Caco-2 (cell line): ENCODE data around the gene DNAJB14. TPM values are rescaled to one million over a fixed set of nuclear protein-coding genes. Genes with fewer than 3 reads are reported as not detected.

Experiments
- BruUV-seq: library from RNA; stranded (reverse); fragments of 400-500 nt; replicated peaks from 2 replicates; lab custom pipeline; 2021; lab: Mats Ljungman, UMichigan
- CTCF ChIA-PET: fragments of 300-600 bp; sonication (Branson Sonifier 250); formaldehyde crosslinking; loops from one replicate; lab custom pipeline; 2022; ENCODE audit warnings: antibody characterized with exemption; lab: Charles Lee
- POLR2A ChIA-PET: fragments of 300-600 bp; sonication (Branson Sonifier 250); formaldehyde crosslinking; loops from one replicate; lab custom pipeline; 2022; ENCODE audit warnings: antibody characterized with exemption; lab: Charles Lee
- DNase-seq, 2 experiments: peaks; one replicate each; pipeline versions ENCODE4 v3.0.0 to v3.0.0-alpha.2; 2020 to 2022
- H3K27me3 ChIP-seq: replicated peaks from 2 replicates; pipeline ENCODE4 v1.6.0; 2011; ENCODE audit warnings: low read length; ENCODE audit not compliant: control insufficient read depth, insufficient read depth
- H3K36me3 ChIP-seq: 2 replicates; pipeline ENCODE4 v1.5.1; 2011; ENCODE audit warnings: low read length; ENCODE audit not compliant: control insufficient read depth, insufficient read depth
- H3K4me1 ChIP-seq: fragments of 250-450 bp; sonication (Bioruptor Pico); 2 replicates; pipeline ENCODE4 v1.5.1; 2020; ENCODE audit warnings: mild to moderate bottlenecking
- H3K4me3 ChIP-seq: 2 replicates; pipeline ENCODE4 v1.5.1; 2011; ENCODE audit warnings: low read depth, mild to moderate bottlenecking, control low read depth, low read length
- H3K9me3 ChIP-seq: fragments of 250-450 bp; sonication (Bioruptor Pico); 2 replicates; pipeline ENCODE4 v1.5.1; 2020; ENCODE audit warnings: mild to moderate bottlenecking, moderate library complexity
- H3K27ac Mint-ChIP-seq: one replicate; pipeline ENCODE4 v1.8.0; 2022; ENCODE audit warnings: mixed read lengths; ENCODE audit not compliant: unreplicated experiment
- H3K27me3 Mint-ChIP-seq: one replicate; pipeline ENCODE4 v1.8.0; 2022; ENCODE audit warnings: mixed read lengths; ENCODE audit not compliant: insufficient read depth, unreplicated experiment
- H3K36me3 Mint-ChIP-seq: one replicate; pipeline ENCODE4 v1.8.0; 2022; ENCODE audit warnings: mild to moderate bottlenecking, mixed read lengths; ENCODE audit not compliant: insufficient read depth, unreplicated experiment
- H3K4me1 Mint-ChIP-seq: one replicate; pipeline ENCODE4 v1.8.0; 2022; ENCODE audit warnings: low read depth, mixed read lengths; ENCODE audit not compliant: unreplicated experiment
- H3K4me3 Mint-ChIP-seq: one replicate; pipeline ENCODE4 v1.8.0; 2022; ENCODE audit warnings: mild to moderate bottlenecking, moderate library complexity, mixed read lengths; ENCODE audit not compliant: unreplicated experiment
- H3K9me3 Mint-ChIP-seq: one replicate; pipeline ENCODE4 v1.8.0; 2022; ENCODE audit warnings: mixed read lengths; ENCODE audit not compliant: unreplicated experiment
- CTCF ChIP-seq, 2 experiments: fragments of 200-600 bp in 1 of 2; IDR thresholded peaks; 1 replicate in 1 of 2; 2 replicates in 1 of 2; pipeline versions ENCODE4 v1.5.1 to v1.8.0; 2011 to 2022; ENCODE audit warnings: antibody characterized with exemption in 1 of 2, control low read depth in 1 of 2, inconsistent platforms in 1 of 2, low read depth in 1 of 2, low read length in 1 of 2, mild to moderate bottlenecking in 1 of 2, moderate library complexity in 1 of 2; ENCODE audit not compliant: insufficient read depth in 1 of 2, severe bottlenecking in 1 of 2, unreplicated experiment in 1 of 2
- intact Hi-C: fragments of 100-400 bp; cut with micrococcal nuclease; formaldehyde crosslinking; loops from one replicate; pipeline ENCODE4 v1.10.0; 2022; ENCODE audit not compliant: unreplicated experiment
- total RNA-seq: library from RNA; stranded (reverse); gene quantifications from 2 replicates; pipeline ENCODE4 v1.2.3, GENCODE V29; 2022

Gene DNAJB14
- total RNA-seq, 1 experiment from 2014 or later: 37.3 TPM

- no peaks in the 10 kb centered on the region for H3K27me3 Mint-ChIP-seq
- no peak for TF ChIP-seq CTCF (IDR thresholded peaks at IDR 0.05; ENCODE audit: insufficient read depth in 1 of 2, low read depth in 1 of 2, low read length in 1 of 2, severe bottlenecking in 1 of 2, unreplicated experiment in 1 of 2)
These were observed 67.8 kb downstream of the DNAJB14 start for GRCh38 chr4:99878604-99879003.

GRCh38 chr4:99876946-99877345 is 69.5 kb downstream of the DNAJB14 start:
- H3K4me3 ChIP-seq: no peak overlapping the region
- intact Hi-C loops: no loop called here
- H3K36me3 Mint-ChIP-seq: no peaks in the 10 kb centered on the region
- H3K36me3 ChIP-seq: no peaks in the 10 kb centered on the region
- no peak for TF ChIP-seq CTCF (IDR thresholded peaks at IDR 0.05; ENCODE audit: insufficient read depth in 1 of 2, low read depth in 1 of 2, low read length in 1 of 2, severe bottlenecking in 1 of 2, unreplicated experiment in 1 of 2)
- H3K4me1 ChIP-seq: no peaks in the 10 kb centered on the region
- no peaks in the 10 kb centered on the region for H3K9me3 ChIP-seq
- no peaks in the 10 kb centered on the region for H3K27me3 Mint-ChIP-seq
- no TSS peak for BruUV-seq
- no peak for DNase-seq
- no peaks in the 10 kb centered on the region for H3K4me1 Mint-ChIP-seq
- POLR2A ChIA-PET: no interaction called here
- CTCF ChIA-PET: no interaction called here
- H3K27ac Mint-ChIP-seq: no peak overlapping the region
- no peak overlapping the region for H3K4me3 Mint-ChIP-seq
- H3K9me3 Mint-ChIP-seq: no peaks in the 10 kb centered on the region
- H3K27me3 ChIP-seq: no peaks in the 10 kb centered on the region

More at GRCh38 chr4:99878604-99879003, 67.8 kb downstream of the DNAJB14 start:
- H3K9me3 ChIP-seq: no peaks in the 10 kb centered on the region
- Mint-ChIP-seq H3K4me1 (no peaks in the 10 kb centered on the region), H3K9me3 (no peaks in the 10 kb centered on the region), H3K36me3 (no peaks in the 10 kb centered on the region), H3K27ac (no peak overlapping the region), H3K4me3 (no peak overlapping the region)
- no TSS peak for BruUV-seq
- POLR2A ChIA-PET: no interaction called here
- intact Hi-C loops: no loop called here
- H3K27me3 ChIP-seq: no peaks in the 10 kb centered on the region
- DNase-seq: no peak
- H3K36me3 ChIP-seq: no peaks in the 10 kb centered on the region
- CTCF ChIA-PET: no interaction called here
- H3K4me3 ChIP-seq: no peak overlapping the region
- no peaks in the 10 kb centered on the region for H3K4me1 ChIP-seq

GRCh38 chr4:99875071-99875470 is 71.3 kb downstream of the DNAJB14 start:
- H3K36me3 ChIP-seq: no peaks in the 10 kb centered on the region
- CTCF ChIA-PET: interaction anchor here (0.8 kb wide), 1 partner anchor 63 kb away, joined by 3 read pairs; no protein-coding TSS in a partner anchor
- H3K27ac Mint-ChIP-seq: no peak overlapping the region
- H3K4me3 Mint-ChIP-seq: no peak overlapping the region
- H3K9me3 Mint-ChIP-seq: no peaks in the 10 kb centered on the region
- BruUV-seq: no TSS peak
- no peak overlapping the region for H3K4me3 ChIP-seq
- H3K27me3 Mint-ChIP-seq: no peaks in the 10 kb centered on the region
- peak in 1 of 2 experiments; percentile 15 for DNase-seq
- POLR2A ChIA-PET: no interaction called here
- TF ChIP-seq CTCF (IDR thresholded peaks at IDR 0.05; ENCODE audit: insufficient read depth in 1 of 2, low read depth in 1 of 2, low read length in 1 of 2, severe bottlenecking in 1 of 2, unreplicated experiment in 1 of 2): no peak
- no peaks in the 10 kb centered on the region for H3K9me3 ChIP-seq
- no peaks in the 10 kb centered on the region for H3K4me1 Mint-ChIP-seq
- H3K27me3 ChIP-seq: no peaks in the 10 kb centered on the region
- no peaks in the 10 kb centered on the region for H3K36me3 Mint-ChIP-seq
- H3K4me1 ChIP-seq: no peaks in the 10 kb centered on the region
- intact Hi-C loops: no loop called here
